Uterus (tissue), 4 donors: ENCODE results near the gene SLCO3A1. TPM values are rescaled to one million over a fixed set of nuclear protein-coding genes. Genes with fewer than 3 reads are reported as not detected.

Experiments used
- DNase-seq, 2 donors: peaks; one replicate each; pipeline ENCODE4 v3.0.0-alpha.2; 2019 to 2020
- H3K27ac ChIP-seq, 2 donors: fragments of 200-600 bp; sonication (generic); 1 replicate in 1 of 2; 2 replicates in 1 of 2; pipeline ENCODE4 v1.5.1; 2016 to 2018
- H3K27me3 ChIP-seq, 2 donors: fragments of 200-600 bp; sonication (generic); one replicate each; pipeline ENCODE4 v1.5.1; 2018 to 2019; ENCODE audit warnings: control low read depth in 1 of 2
- H3K36me3 ChIP-seq, 2 donors: fragments of 200-600 bp; sonication (generic); one replicate each; pipeline ENCODE4 v1.5.1; 2019; ENCODE audit warnings: control low read depth in 1 of 2
- H3K4me1 ChIP-seq, 2 donors: fragments of 200-600 bp; sonication (generic); one replicate each; pipeline ENCODE4 v1.5.1; 2018 to 2019; ENCODE audit warnings: control low read depth in 1 of 2
- H3K4me3 ChIP-seq, 2 donors: fragments of 200-600 bp; sonication (generic); 1 replicate in 1 of 2; 2 replicates in 1 of 2; pipeline ENCODE4 v1.5.1; 2018 to 2019; ENCODE audit warnings: mild to moderate bottlenecking in 1 of 2
- H3K9me3 ChIP-seq, 2 donors: fragments of 200-600 bp; sonication (generic); one replicate each; pipeline ENCODE4 v1.5.1; 2019; ENCODE audit warnings: control low read depth in 1 of 2
- CTCF ChIP-seq, 4 experiments: fragments of 200-600 bp in 2 of 4; fragments of 450-650 bp in 2 of 4; sonication (generic) in 2 of 4; IDR thresholded peaks; one replicate each; pipeline ENCODE4 v1.5.1; 2016 to 2019; ENCODE audit warnings: antibody characterized with exemption in 4 of 4, mild to moderate bottlenecking in 2 of 4, moderate library complexity in 1 of 4
- POLR2A ChIP-seq, 2 donors: fragments of 450-650 bp; IDR thresholded peaks; one replicate each; pipeline ENCODE4 v1.6.1; 2016; ENCODE audit warnings: antibody characterized with exemption in 2 of 2, mild to moderate bottlenecking in 1 of 2, moderate library complexity in 1 of 2
- intact Hi-C: fragments of 100-400 bp; cut with DNase I; formaldehyde crosslinking; loops from one replicate; pipeline ENCODE4 v1.15.1; 2023; ENCODE audit warnings: low total_unique reads
- total RNA-seq, 4 donors: library from RNA; depleted of rRNA in 3 of 4; stranded (reverse); fragments of >200 nt in 3 of 4; gene quantifications; one replicate each; pipeline versions ENCODE4 v1.1.0 to v1.2.4, GENCODE V29; 2014 to 2023
- donor health status: DM: yes; HTN: yes; CAD: no.

SLCO3A1 gene
- total RNA-seq, 4 donors from 2014 or later, result 4.4 to 26.1 (median 9.5) TPM

GRCh38 chr15:92100751-92101150, 247.2 kb downstream of the SLCO3A1 start:
- no peaks in the 10 kb centered on the region for H3K36me3 ChIP-seq
- intact Hi-C loops, result no loop called here
- DNase-seq, result no peak
- no peaks in the 10 kb centered on the region for H3K9me3 ChIP-seq
- no peak overlapping the region for H3K4me3 ChIP-seq
- H3K27me3 ChIP-seq, result no peaks in the 10 kb centered on the region
- TF ChIP-seq POLR2A (IDR thresholded peaks at IDR 0.05), result no peak
- no peak for TF ChIP-seq CTCF (IDR thresholded peaks at IDR 0.05)
- H3K4me1 ChIP-seq, result no peaks in the 10 kb centered on the region
- H3K27ac ChIP-seq, result no peak overlapping the region

DNA sequence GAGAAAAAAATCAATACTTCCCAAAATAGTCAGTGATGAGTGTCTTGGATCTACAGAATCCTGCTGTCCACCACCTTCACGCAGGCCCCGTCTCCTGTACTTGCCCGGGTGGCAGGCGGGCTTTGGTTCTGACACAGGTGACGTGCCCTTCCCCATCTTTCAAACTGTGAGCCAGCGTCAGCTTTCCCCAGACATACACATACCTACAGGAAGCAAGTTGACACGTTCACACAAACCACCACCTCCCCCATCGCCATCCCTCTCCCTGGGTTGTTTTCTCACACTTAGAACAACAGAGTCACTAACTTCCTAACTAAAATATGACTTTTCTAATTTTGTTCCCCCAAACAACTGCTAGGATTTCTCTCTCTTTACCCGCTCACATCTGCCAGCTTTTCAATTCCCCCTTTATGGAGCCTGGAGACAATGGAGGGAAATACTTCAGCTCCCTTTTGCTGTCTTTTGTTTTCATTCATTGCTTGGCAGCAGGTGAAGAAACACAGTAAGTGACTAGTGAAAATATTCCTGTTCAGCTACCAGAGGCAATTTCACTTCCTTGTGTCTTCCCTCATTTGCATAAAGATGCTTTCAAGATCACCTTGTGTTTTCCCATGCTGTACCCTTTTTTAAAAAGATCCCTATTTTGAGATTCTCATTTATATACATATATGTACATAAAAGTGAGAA, 248.3 kb downstream of the SLCO3A1 start:
- no peak for DNase-seq
- Histone ChIP-seq H3K4me3 (no peak overlapping the region), H3K27ac (no peak overlapping the region), H3K4me1 (no peaks in the 10 kb centered on the region), H3K27me3 (no peaks in the 10 kb centered on the region), H3K36me3 (no peaks in the 10 kb centered on the region), H3K9me3 (no peaks in the 10 kb centered on the region)
- TF ChIP-seq CTCF (IDR thresholded peaks at IDR 0.05) (no peak), POLR2A (IDR thresholded peaks at IDR 0.05) (no peak)
- intact Hi-C loops, result no loop called here

- H3K4me3 ChIP-seq, result no peak overlapping the region
- no peak for DNase-seq
- intact Hi-C loops, result no loop called here
- no peaks in the 10 kb centered on the region for H3K9me3 ChIP-seq
- no peaks in the 10 kb centered on the region for H3K27me3 ChIP-seq
- H3K27ac ChIP-seq, result no peak overlapping the region
- H3K4me1 ChIP-seq, result no peaks in the 10 kb centered on the region
- no peak for TF ChIP-seq CTCF (IDR thresholded peaks at IDR 0.05)
- no peak for TF ChIP-seq POLR2A (IDR thresholded peaks at IDR 0.05)
- no peaks in the 10 kb centered on the region for H3K36me3 ChIP-seq
Measured at GRCh38 chr15:92102395-92102755, 248.9 kb downstream of the SLCO3A1 start.

GRCh38 chr15:92104072-92104471, 250.6 kb downstream of the SLCO3A1 start:
- Histone ChIP-seq H3K36me3 (no peaks in the 10 kb centered on the region), H3K4me1 (no peaks in the 10 kb centered on the region), H3K9me3 (no peaks in the 10 kb centered on the region), H3K4me3 (no peak overlapping the region), H3K27ac (no peak overlapping the region), H3K27me3 (no peaks in the 10 kb centered on the region)
- DNase-seq, result no peak
- intact Hi-C loops, result no loop called here
- TF ChIP-seq CTCF (IDR thresholded peaks at IDR 0.05) (no peak), POLR2A (IDR thresholded peaks at IDR 0.05) (no peak)

GRCh38 chr15:92105611-92106010, 252.1 kb downstream of the SLCO3A1 start:
- no peak for TF ChIP-seq CTCF (IDR thresholded peaks at IDR 0.05)
- no peak for TF ChIP-seq POLR2A (IDR thresholded peaks at IDR 0.05)
- Histone ChIP-seq H3K4me3 (no peak overlapping the region), H3K4me1 (no peaks in the 10 kb centered on the region), H3K27ac (no peak overlapping the region), H3K9me3 (no peaks in the 10 kb centered on the region), H3K36me3 (no peaks in the 10 kb centered on the region), H3K27me3 (no peaks in the 10 kb centered on the region)
- DNase-seq, result no peak
- intact Hi-C loops, result no loop called here
